D721Med (cell line): ENCODE data around the gene ACER3.
A peak's percentile ranks its signal among the peaks of the same experiment; 100 is the strongest.

Experiments
- DNase-seq: peaks from one replicate; pipeline ENCODE4 v3.0.0; 2011; ENCODE audit warnings: low spot score; ENCODE audit not compliant: insufficient read length
- FAIRE-seq: peaks from 2 replicates; lab custom pipeline; 2011; peaks lifted over from hg19 to GRCh38; lab: Jason Lieb, UNC
- CTCF ChIP-seq: IDR thresholded peaks from 2 replicates; pipeline ENCODE4 v1.5.1; 2012; ENCODE audit warnings: mild to moderate bottlenecking, control low read depth; ENCODE audit not compliant: insufficient read depth; ENCODE audit errors: missing control alignments

Gene ACER3

GRCh38 chr11:76911415-76911808 lies 50.7 kb downstream of the ACER3 start:
- FAIRE-seq: no peak
- no peak for TF ChIP-seq CTCF
- no peak for DNase-seq

- no peak for TF ChIP-seq CTCF
- no peak for FAIRE-seq
- no peak for DNase-seq
Measured at GRCh38 chr11:76916712-76917111, 56.0 kb downstream of the ACER3 start.

- DNase-seq: no peak
- no peak for FAIRE-seq
- peak; percentile 75 for TF ChIP-seq CTCF
Measured at GRCh38 chr11:76918941-76919386, 58.2 kb downstream of the ACER3 start.

GRCh38 chr11:76919467-76919866 lies 58.7 kb downstream of the ACER3 start:
- no peak for FAIRE-seq
- no peak for TF ChIP-seq CTCF
- DNase-seq: no peak

- FAIRE-seq (no peak), DNase-seq (no peak)
- peak; percentile 81 for TF ChIP-seq CTCF
Measured at GRCh38 chr11:76919887-76920746, 59.4 kb downstream of the ACER3 start.

- DNase-seq (no peak), FAIRE-seq (no peak)
- TF ChIP-seq CTCF: no peak
Measured at GRCh38 chr11:76927160-76927559, 66.4 kb downstream of the ACER3 start.

- DNase-seq: no peak
- TF ChIP-seq CTCF: no peak
- no peak for FAIRE-seq
Measured at GRCh38 chr11:76935042-76935441, 74.3 kb downstream of the ACER3 start.
